K562 (cell line): ENCODE data around the gene GSC. TPM values are rescaled to one million over a fixed set of nuclear protein-coding genes. Genes with fewer than 3 reads are reported as not detected.

ENCODE experiments used
- ATAC-seq: fragments of 200-7000 bp; cut with Tn5 transposase; 3 replicates; pipeline ENCODE4 v1.9.1; 2020; ENCODE audit warnings: moderate library complexity
- BruUV-seq: library from RNA; stranded (reverse); fragments of 400-500 nt; replicated peaks from 2 replicates; lab custom pipeline; 2021; lab: Mats Ljungman, UMichigan
- CTCF ChIA-PET: fragments of 300-600 bp; formaldehyde crosslinking; extraction: SDS; loops from one replicate; lab custom pipeline; 2021; ENCODE audit warnings: low intra/inter-chr PET ratio; lab: Yijun Ruan, JAX
- POLR2A ChIA-PET: fragments of 300-600, 350-650 bp; sonication (Branson Sonifier 250); formaldehyde crosslinking; extraction: SDS; loops from one replicate; lab custom pipeline; 2021; ENCODE audit warnings: antibody characterized with exemption, inconsistent platforms; lab: Yijun Ruan, JAX
- DNase-seq, 4 experiments: peaks; one replicate each; pipeline versions ENCODE4 v3.0.0 to v3.0.0-alpha.2; 2011 to 2018; ENCODE audit warnings: low spot score in 3 of 4, mixed read lengths in 3 of 4; ENCODE audit errors: extremely low read depth in 1 of 4
- FAIRE-seq: peaks from 2 replicates; lab custom pipeline; 2011; peaks lifted over from hg19 to GRCh38; lab: Jason Lieb, UNC
- H2AFZ ChIP-seq: 2 replicates; pipeline ENCODE4 v1.6.0; 2011; ENCODE audit warnings: low read depth, low read length, control low read depth, inconsistent platforms
- H3K27ac ChIP-seq: fragments of 200-600 bp; 3 replicates; pipeline ENCODE4 v1.8.0; 2011; ENCODE audit warnings: low read depth, mild to moderate bottlenecking, control low read depth, inconsistent platforms, low read length, moderate library complexity, mixed read lengths; ENCODE audit errors: extremely low read depth
- H3K27me3 ChIP-seq, 2 experiments: fragments of 300-600 bp in 1 of 2; 2 replicates in 1 of 2; 3 replicates in 1 of 2; pipeline versions ENCODE4 v1.6.0 to v1.8.0; 2011; ENCODE audit warnings: inconsistent platforms in 2 of 2, low read length in 2 of 2, mild to moderate bottlenecking in 1 of 2, mixed read lengths in 1 of 2, moderate library complexity in 1 of 2; ENCODE audit not compliant: control insufficient read depth in 2 of 2, insufficient read depth in 2 of 2
- H3K36me3 ChIP-seq: fragments of 300-600 bp; 3 replicates; pipeline ENCODE4 v1.8.0; 2011; ENCODE audit warnings: mild to moderate bottlenecking, low read length, inconsistent platforms; ENCODE audit not compliant: control insufficient read depth, insufficient read depth
- H3K4me1 ChIP-seq, 2 experiments: fragments of 200-600 bp in 1 of 2; replicated peaks in 1 of 2; 2 replicates in 1 of 2; 3 replicates in 1 of 2; pipeline versions ENCODE4 v1.5.1 to v1.8.0; 2011; ENCODE audit warnings: inconsistent platforms in 2 of 2, low read length in 2 of 2, mild to moderate bottlenecking in 1 of 2, mixed read lengths in 1 of 2, moderate library complexity in 1 of 2; ENCODE audit not compliant: control insufficient read depth in 2 of 2, insufficient read depth in 2 of 2
- H3K4me2 ChIP-seq: 2 replicates; pipeline ENCODE4 v1.6.1; 2011; ENCODE audit warnings: low read length, control low read depth, inconsistent platforms, mixed read lengths; ENCODE audit not compliant: insufficient read depth
- H3K4me3 ChIP-seq: fragments of 200-600 bp; sonication (generic), shearing (Covaris generic); 2 replicates; pipeline ENCODE4 v1.5.1; 2016; ENCODE audit warnings: control low read depth, inconsistent platforms
- H3K79me2 ChIP-seq: fragments of 200-600 bp; 3 replicates; pipeline ENCODE4 v1.8.0; 2011; ENCODE audit warnings: low read length, inconsistent platforms; ENCODE audit not compliant: control insufficient read depth, insufficient read depth
- H3K9ac ChIP-seq, 2 experiments: 2 replicates each; pipeline versions ENCODE4 v1.6.0 to v1.6.1; 2011; ENCODE audit warnings: low read depth in 2 of 2, low read length in 2 of 2, control low read depth in 1 of 2, inconsistent platforms in 1 of 2, mild to moderate bottlenecking in 1 of 2, mixed read lengths in 1 of 2; ENCODE audit not compliant: insufficient read depth in 1 of 2
- H3K9me1 ChIP-seq: one replicate; pipeline ENCODE4 v1.6.0; 2011; ENCODE audit warnings: inconsistent platforms, mild to moderate bottlenecking, low read length, moderate library complexity; ENCODE audit not compliant: control insufficient read depth, insufficient read depth
- H3K9me3 ChIP-seq: replicated peaks from 2 replicates; pipeline ENCODE4 v1.5.1; 2011; ENCODE audit warnings: low read depth, low read length, inconsistent platforms; ENCODE audit not compliant: control insufficient read depth, insufficient read depth
- H4K20me1 ChIP-seq: replicated peaks from 2 replicates; pipeline ENCODE4 v1.6.1; 2011; ENCODE audit warnings: low read length, inconsistent platforms, mixed read lengths; ENCODE audit not compliant: control insufficient read depth, insufficient read depth
- CBX8 ChIP-seq: fragments of 200-600 bp; sonication (generic); IDR thresholded peaks from 2 replicates; pipeline ENCODE4 v1.6.1; 2012; ENCODE audit warnings: borderline replicate concordance, mixed run types, low read depth, mild to moderate bottlenecking, moderate library complexity, mixed read lengths, low read length, control low read depth, inconsistent platforms; ENCODE audit not compliant: poor library complexity, severe bottlenecking; ENCODE audit errors: extremely low read depth
- CREB1 ChIP-seq, 2 experiments: sonication (generic) in 1 of 2; formaldehyde crosslinking in 1 of 2; IDR thresholded peaks; 2 replicates each; pipeline versions ENCODE4 v1.6.1 to v1.8.0; 2012 to 2022; ENCODE audit warnings: inconsistent platforms in 1 of 2, mild to moderate bottlenecking in 1 of 2, missing genetic modification reagents in 1 of 2, moderate library complexity in 1 of 2
- KLF16 ChIP-seq: IDR thresholded peaks from 2 replicates; pipeline ENCODE4 v1.6.1; 2016; ENCODE audit warnings: antibody characterized with exemption
- STAG1 ChIP-seq: sonication (generic); formaldehyde crosslinking; IDR thresholded peaks from 2 replicates; pipeline ENCODE4 v1.5.0; 2020; ENCODE audit warnings: missing genetic modification reagents, borderline replicate concordance
- TSC22D4 ChIP-seq: fragments of 450-650 bp; IDR thresholded peaks from 2 replicates; pipeline ENCODE4 v1.6.1; 2016; ENCODE audit warnings: missing genetic modification characterization, missing biosample characterization, control low read depth
- ZNF431 ChIP-seq: sonication (generic); formaldehyde crosslinking; IDR thresholded peaks from 2 replicates; pipeline ENCODE4 v1.8.0; 2022; ENCODE audit warnings: mild to moderate bottlenecking, missing genetic modification reagents
- WGBS: fragments of 100-300 bp; shearing (Covaris generic); methylation state at CpG from one replicate; pipeline ENCODE4 v1.1.6; 2016; ENCODE audit warnings: low coverage, mixed read lengths; ENCODE audit not compliant: insufficient coverage; ENCODE audit errors: missing lambda C conversion rate; 5-methylcytosine and 5-hydroxymethylcytosine counted together
- in situ Hi-C: fragments of 300-500 bp; cut with MboI; formaldehyde crosslinking; loops from 4 replicates; pipeline ENCODE4 v1.15.0; 2018; ENCODE audit warnings: inconsistent platforms, mixed read lengths
- intact Hi-C: fragments of 100-400 bp; cut with micrococcal nuclease; formaldehyde crosslinking; loops from 2 replicates; pipeline ENCODE4 v1.14.2; 2022
- polyA plus RNA-seq, 8 experiments: library from polyadenylated mRNA; depleted of rRNA in 4 of 8; stranded (reverse) in 5 of 8; unstranded in 3 of 8; fragments of >200 nt; fragmentation: Nextera tagmentation in 2 of 8; fragmentation: Illumina TruSeq in 1 of 8; extraction: Ambion mirVana in 2 of 8; extraction: Trizol in 1 of 8; gene quantifications; 2 replicates each; pipeline versions ENCODE4 v1.2.1 to v1.2.3, GENCODE V29; 2011 to 2014; ENCODE audit warnings: inconsistent platforms in 1 of 8, missing spikeins in 1 of 8
- total RNA-seq, 7 experiments: library from RNA; depleted of rRNA in 6 of 7; stranded (reverse); fragments of >200 nt in 6 of 7; fragmentation: Illumina TruSeq in 2 of 7; extraction: Trizol in 2 of 7; gene quantifications; 2 replicates each; pipeline versions ENCODE4 v1.2.1 to v1.2.3, GENCODE V29; 2011 to 2021; ENCODE audit warnings: low replicate concordance in 1 of 7
- TF ChIP-seq, protein P1 (sequence below): fragments of 250-450 bp; sonication (Bioruptor Pico); IDR thresholded peaks from 2 replicates; pipeline ENCODE4 v1.8.0; 2022; ENCODE audit warnings: inconsistent platforms

GSC gene
- total and polyA plus RNA-seq, 9 of the 15 experiments (the other 6 are each of a cell fraction or from before 2014, with no cell fraction given), result not detected

DNA sequence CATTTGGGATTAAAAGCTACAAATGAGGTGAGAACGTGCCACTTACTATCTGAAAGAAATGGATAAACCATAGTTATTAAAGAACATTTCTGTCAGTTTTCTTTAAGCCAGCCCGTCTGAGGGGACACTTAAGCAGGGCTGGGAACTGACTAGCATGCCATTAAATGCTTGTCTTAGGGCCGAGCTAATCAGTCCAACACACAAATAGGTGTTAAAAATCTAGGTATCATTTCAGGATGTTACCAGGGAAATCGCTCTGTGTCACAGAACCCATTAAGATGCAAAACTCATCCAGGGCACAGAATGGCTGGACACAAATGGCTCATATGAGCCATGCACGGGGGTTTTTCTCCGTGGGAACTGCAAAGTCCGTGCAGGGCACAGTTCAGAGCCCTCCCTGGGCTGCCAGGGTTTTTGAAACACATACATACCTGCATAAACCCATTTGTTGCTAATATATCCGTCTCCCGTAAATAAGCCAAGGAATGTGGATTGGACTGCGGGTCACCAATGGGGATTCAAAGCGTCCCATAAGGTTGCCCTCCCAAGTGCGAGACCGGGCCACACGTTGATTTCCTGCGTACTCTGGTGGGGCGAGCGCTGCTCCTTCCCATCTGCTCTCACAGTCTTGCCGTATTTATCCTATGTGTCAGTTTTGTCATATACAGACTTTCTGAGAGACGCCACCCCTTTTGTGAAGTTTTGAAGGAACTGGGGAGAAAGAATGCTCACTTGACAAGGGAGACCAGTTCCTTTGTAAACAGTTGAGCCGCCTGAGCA is 5.4 kb upstream of the GSC start (continued):
- no peak for TF ChIP-seq TSC22D4 (tag)
- TF ChIP-seq CBX8, result no peak
- TF ChIP-seq, all 486 proteins: peak for 0

DNA sequence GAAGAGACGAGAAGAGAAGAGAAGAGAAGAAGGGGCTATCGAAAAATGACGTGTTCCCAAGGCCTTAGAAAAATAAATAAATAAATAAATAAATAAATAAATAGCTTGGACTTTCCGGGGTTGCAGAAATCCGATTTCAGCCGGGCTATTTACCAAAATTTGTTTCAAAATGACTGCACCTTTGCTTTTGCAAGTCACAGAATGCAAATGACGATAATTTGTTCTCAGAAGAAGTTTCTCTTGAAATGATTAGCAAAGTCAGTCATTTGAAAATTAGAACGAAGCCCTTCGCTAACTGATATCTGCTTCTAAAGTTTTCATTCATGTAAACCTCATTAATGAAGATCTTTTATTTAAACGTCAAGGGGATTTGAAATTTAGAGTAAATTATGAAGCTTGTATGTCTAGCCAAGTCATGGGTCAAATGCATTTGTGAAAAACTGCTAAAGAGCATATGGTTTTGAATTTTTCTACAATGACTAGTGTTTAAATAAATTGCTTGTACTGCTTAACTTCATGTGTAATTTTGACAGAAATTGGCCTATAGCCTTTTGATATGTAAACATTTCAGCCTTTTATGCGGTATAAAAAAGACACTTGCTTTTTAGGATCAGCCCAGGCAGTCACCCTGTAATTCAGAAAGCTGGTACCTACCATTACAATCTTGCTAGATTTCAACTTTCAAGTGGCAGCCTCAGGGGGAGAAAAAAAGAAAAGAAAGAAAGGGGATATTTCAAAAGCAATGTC is 4.6 kb upstream of the GSC start:
- Histone ChIP-seq H3K4me1 (peaks cover 0 to 3% of the 10 kb centered on the region in 2 experiments; a peak in 1 of 5 replicates), H3K9me1 (no peaks in the 10 kb centered on the region), H3K27me3 (peaks cover 0 to 41% of the 10 kb centered on the region in 2 experiments; a peak in 3 of 5 replicates), H2AFZ (no peak overlapping the region), H3K79me2 (no peaks in the 10 kb centered on the region), H3K4me2 (no peak overlapping the region), H4K20me1 (no peaks in the 10 kb centered on the region), H3K9ac (no peak overlapping the region), H3K4me3 (no peak overlapping the region), H3K36me3 (no peaks in the 10 kb centered on the region), H3K9me3 (no peaks in the 10 kb centered on the region), H3K27ac (no peak overlapping the region)
- no TSS peak for BruUV-seq
- DNase-seq (no peak), ATAC-seq (no peak), FAIRE-seq (no peak)
- ChIA-PET POLR2A (no interaction called here), CTCF (no interaction called here)
- intact Hi-C loops, result no loop called here
- TF ChIP-seq, protein P1, sequence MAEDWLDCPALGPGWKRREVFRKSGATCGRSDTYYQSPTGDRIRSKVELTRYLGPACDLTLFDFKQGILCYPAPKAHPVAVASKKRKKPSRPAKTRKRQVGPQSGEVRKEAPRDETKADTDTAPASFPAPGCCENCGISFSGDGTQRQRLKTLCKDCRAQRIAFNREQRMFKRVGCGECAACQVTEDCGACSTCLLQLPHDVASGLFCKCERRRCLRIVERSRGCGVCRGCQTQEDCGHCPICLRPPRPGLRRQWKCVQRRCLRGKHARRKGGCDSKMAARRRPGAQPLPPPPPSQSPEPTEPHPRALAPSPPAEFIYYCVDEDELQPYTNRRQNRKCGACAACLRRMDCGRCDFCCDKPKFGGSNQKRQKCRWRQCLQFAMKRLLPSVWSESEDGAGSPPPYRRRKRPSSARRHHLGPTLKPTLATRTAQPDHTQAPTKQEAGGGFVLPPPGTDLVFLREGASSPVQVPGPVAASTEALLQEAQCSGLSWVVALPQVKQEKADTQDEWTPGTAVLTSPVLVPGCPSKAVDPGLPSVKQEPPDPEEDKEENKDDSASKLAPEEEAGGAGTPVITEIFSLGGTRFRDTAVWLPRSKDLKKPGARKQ, result no peak
- TF ChIP-seq STAG1 (CRISPR knock-in tag) (no peak), CREB1 (IDR thresholded peaks at IDR 0.05) (no peak), CREB1 (CRISPR knock-in tag; IDR thresholded peaks at IDR 0.05) (no peak), ZNF431 (CRISPR knock-in tag) (no peak), KLF16 (no peak)
- 5% methylated on average over 11 of the region's 11 CpGs for WGBS
- in situ Hi-C loops, result no loop called here
